NCI-H128 (cell line): ENCODE measurements around the gene PGK1.
"Not testable (repeated sequence)": the region's sequence is repeated elsewhere in the genome, so short reads cannot be mapped to it uniquely, and the experiment has no call there.

Experiments
- DNase-seq: peaks from one replicate; lab custom pipeline; 2025; ENCODE audit not compliant: unreplicated experiment; lab: John Stamatoyannopoulos, UW

The PGK1 gene

GRCh38 chrX:78103623-78104446 is at the start of gene PGK1:
TSS of gene PGK1 (plus strand) at chrX:78104248. CDS start at chrX:78104341, 93 bp downstream.
- DNase-seq = peak; percentile 90

- DNase-seq = no peak
Observed at GRCh38 chrX:78063687-78064086, 40.4 kb upstream of the PGK1 start.

- DNase-seq = no peak
Observed at GRCh38 chrX:78064152-78064551, 39.9 kb upstream of the PGK1 start.

- DNase-seq = not testable (repeated sequence)
Observed at GRCh38 chrX:78064698-78065601, 39.1 kb upstream of the PGK1 start.

GRCh38 chrX:78066110-78066509 is 37.9 kb upstream of the PGK1 start:
- no peak for DNase-seq

GRCh38 chrX:78071331-78071730 is 32.7 kb upstream of the PGK1 start:
- DNase-seq = no peak

- DNase-seq = not testable (repeated sequence)
Observed at GRCh38 chrX:78073147-78074077, 30.6 kb upstream of the PGK1 start.

GRCh38 chrX:78074088-78074487 is 30.0 kb upstream of the PGK1 start:
- no peak for DNase-seq

- DNase-seq = no peak
Observed at GRCh38 chrX:78075787-78076389, 28.2 kb upstream of the PGK1 start.

GRCh38 chrX:78081413-78081812 is 22.6 kb upstream of the PGK1 start:
- not testable (repeated sequence) for DNase-seq

- DNase-seq = no peak
Observed at GRCh38 chrX:78092296-78092695, 11.8 kb upstream of the PGK1 start.

- DNase-seq = no peak
Observed at GRCh38 chrX:78098108-78098507, 5.9 kb upstream of the PGK1 start.

GRCh38 chrX:78102091-78102490 is 2.0 kb upstream of the PGK1 start:
- no peak for DNase-seq

- DNase-seq = no peak
Observed at GRCh38 chrX:78103001-78103622, 936 bp upstream of the PGK1 start.

GRCh38 chrX:78104447-78105176 is 564 bp downstream of the PGK1 start:
- no peak for DNase-seq

- DNase-seq = no peak
Observed at GRCh38 chrX:78105944-78106650, 2.0 kb downstream of the PGK1 start.

- no peak for DNase-seq
Observed at GRCh38 chrX:78106651-78106986, 2.6 kb downstream of the PGK1 start.

- no peak for DNase-seq
Observed at GRCh38 chrX:78109458-78109857, 5.4 kb downstream of the PGK1 start.
